ENCODE data around the gene PKIG. TPM values are rescaled to one million over a fixed set of nuclear protein-coding genes. Genes with fewer than 3 reads are reported as not detected.

PKIG gene
- total and polyA plus RNA-seq, 9 donors = 37.0 to 114 (median 49.9) TPM

DNA sequence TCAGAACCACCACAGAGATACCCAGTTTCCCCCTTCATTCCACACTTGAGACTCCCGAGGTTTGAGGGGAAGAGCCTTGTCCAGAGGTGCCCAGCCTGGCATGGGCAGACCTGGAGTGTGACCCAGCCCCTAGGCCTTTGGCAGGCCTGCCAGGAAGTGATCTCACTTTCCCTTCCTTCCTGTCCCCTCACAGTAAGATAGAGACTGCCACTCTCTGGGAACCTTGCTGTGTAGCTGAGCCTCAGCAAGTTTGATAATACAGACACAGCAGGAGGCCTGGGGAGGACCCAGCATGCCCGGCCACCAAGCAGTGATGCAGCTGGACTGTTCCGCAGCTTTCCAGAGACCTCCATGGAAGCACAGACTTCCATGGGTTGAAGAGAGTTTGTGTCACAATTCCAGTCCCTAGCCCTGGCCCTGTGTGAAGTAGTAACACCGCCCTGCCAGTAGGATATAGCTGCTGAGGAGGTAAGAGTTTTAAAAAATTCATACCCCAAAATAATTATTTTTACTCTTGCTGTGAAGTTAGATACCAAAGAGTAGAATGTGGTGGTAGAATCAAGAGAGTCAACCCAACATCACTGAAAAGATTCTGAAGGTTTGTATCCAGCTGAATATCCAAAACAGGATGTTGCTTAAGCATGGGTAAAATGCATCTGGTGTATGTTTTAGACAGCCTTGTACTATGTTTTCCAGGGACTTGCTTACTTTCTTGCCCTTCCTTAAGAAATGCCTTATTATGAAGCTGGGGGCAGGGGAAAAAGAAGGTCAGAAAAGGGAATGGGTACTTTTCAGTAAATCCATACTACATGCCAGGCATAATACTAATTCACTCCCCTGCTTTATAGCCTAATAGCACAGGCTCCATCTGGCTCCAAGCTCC is 16.3 kb downstream of the PKIG start:
- H3K27me3 ChIP-seq = no peaks in the 10 kb centered on the region
- H3K4me1 ChIP-seq (ENCODE audit: insufficient read depth) = peaks cover 29% of the 10 kb centered on the region
- 79 to 87% (median 82%) methylated on average over 4 of the region's 4 CpGs for WGBS, 3 donors
- peak in 1 of 5 donors; percentile 34 for DNase-seq
- no peak overlapping the region for H3K4me3 ChIP-seq
- H3K27ac ChIP-seq = no peak overlapping the region
- TF ChIP-seq POLR2A (IDR thresholded peaks at IDR 0.05) = no peak
- no peak for TF ChIP-seq EP300 (IDR thresholded peaks at IDR 0.05)
- TF ChIP-seq, protein P1, sequence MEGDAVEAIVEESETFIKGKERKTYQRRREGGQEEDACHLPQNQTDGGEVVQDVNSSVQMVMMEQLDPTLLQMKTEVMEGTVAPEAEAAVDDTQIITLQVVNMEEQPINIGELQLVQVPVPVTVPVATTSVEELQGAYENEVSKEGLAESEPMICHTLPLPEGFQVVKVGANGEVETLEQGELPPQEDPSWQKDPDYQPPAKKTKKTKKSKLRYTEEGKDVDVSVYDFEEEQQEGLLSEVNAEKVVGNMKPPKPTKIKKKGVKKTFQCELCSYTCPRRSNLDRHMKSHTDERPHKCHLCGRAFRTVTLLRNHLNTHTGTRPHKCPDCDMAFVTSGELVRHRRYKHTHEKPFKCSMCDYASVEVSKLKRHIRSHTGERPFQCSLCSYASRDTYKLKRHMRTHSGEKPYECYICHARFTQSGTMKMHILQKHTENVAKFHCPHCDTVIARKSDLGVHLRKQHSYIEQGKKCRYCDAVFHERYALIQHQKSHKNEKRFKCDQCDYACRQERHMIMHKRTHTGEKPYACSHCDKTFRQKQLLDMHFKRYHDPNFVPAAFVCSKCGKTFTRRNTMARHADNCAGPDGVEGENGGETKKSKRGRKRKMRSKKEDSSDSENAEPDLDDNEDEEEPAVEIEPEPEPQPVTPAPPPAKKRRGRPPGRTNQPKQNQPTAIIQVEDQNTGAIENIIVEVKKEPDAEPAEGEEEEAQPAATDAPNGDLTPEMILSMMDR (IDR thresholded peaks at IDR 0.05) = no peak
- intact Hi-C loops (cut with DNase I) = no loop called here
- H3K36me3 ChIP-seq = no peaks in the 10 kb centered on the region
- no peaks in the 10 kb centered on the region for H3K9me3 ChIP-seq

GRCh38 chr20:44599715-44600114 is 17.3 kb downstream of the PKIG start:
- no peak overlapping the region for H3K4me3 ChIP-seq
- no peaks in the 10 kb centered on the region for H3K9me3 ChIP-seq
- no peaks in the 10 kb centered on the region for H3K27me3 ChIP-seq
- intact Hi-C loops (cut with DNase I) = loop anchor here in 2 of 4 donors (5.0 to 10.0 kb wide), 3 partner anchors 55 to 385 kb away; partner anchors contain the start of gene OSER1 (in 1 of the 2)
- DNase-seq = no peak
- H3K4me1 ChIP-seq (ENCODE audit: insufficient read depth) = peaks cover 28% of the 10 kb centered on the region
- 73 to 100% (median 94%) methylated on average over 1 of the region's 1 CpG for WGBS, 3 donors
- peak overlapping the region in 1 of 2 donors; percentile 71 for H3K27ac ChIP-seq
- H3K36me3 ChIP-seq = no peaks in the 10 kb centered on the region
- no peak for TF ChIP-seq EP300 (IDR thresholded peaks at IDR 0.05)

GRCh38 chr20:44600301-44600700 is 17.9 kb downstream of the PKIG start:
- Histone ChIP-seq H3K36me3 (no peaks in the 10 kb centered on the region), H3K27me3 (no peaks in the 10 kb centered on the region), H3K4me1 (ENCODE audit: insufficient read depth) (peaks cover 28% of the 10 kb centered on the region), H3K4me3 (no peak overlapping the region), H3K27ac (peak overlapping the region in 1 of 2 donors; percentile 71), H3K9me3 (no peaks in the 10 kb centered on the region)
- TF ChIP-seq, protein P1 (IDR thresholded peaks at IDR 0.05) = no peak
- peak; percentile 9 for TF ChIP-seq POLR2A (IDR thresholded peaks at IDR 0.05)
- intact Hi-C loops (cut with DNase I) = loop anchor here in 2 of 4 donors (5.0 to 10.0 kb wide), 3 partner anchors 56 to 386 kb away; partner anchors contain the start of gene OSER1 (in 1 of the 2)
- peak in 1 of 5 donors; percentile 6 for DNase-seq
- WGBS, 3 donors = 81 to 85% (median 81%) methylated on average over 4 of the region's 4 CpGs

DNA sequence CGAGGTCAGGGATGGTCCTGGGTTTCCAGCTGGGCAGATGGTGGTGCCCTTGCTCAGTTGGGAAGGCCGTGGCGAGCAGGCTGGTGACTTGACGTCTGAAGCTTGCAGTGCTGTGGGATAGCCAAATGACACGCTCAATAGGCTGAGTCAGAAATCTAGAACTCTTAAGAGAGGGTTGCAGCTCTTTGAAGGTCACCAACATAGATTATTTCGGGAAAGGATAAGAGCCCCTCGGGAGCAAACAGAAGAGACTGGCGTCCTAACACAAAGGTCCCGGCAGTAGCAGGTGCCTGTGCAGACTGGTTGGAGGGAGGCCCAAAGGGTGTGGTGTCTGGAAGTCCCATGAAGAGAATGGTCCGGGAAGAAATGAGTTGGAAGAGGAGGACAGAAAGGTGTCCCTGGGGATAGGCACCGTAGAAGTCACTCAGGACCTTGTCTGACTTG is 18.4 kb downstream of the PKIG start:
- Histone ChIP-seq H3K27ac (peak overlapping the region; percentile 71 to 85), H3K27me3 (no peaks in the 10 kb centered on the region), H3K9me3 (no peaks in the 10 kb centered on the region), H3K4me3 (no peak overlapping the region), H3K36me3 (no peaks in the 10 kb centered on the region), H3K4me1 (ENCODE audit: insufficient read depth) (peaks cover 28% of the 10 kb centered on the region)
- WGBS, 3 donors = 38 to 43% (median 39%) methylated on average over 11 of the region's 11 CpGs
- peak in 2 of 5 donors; percentile 40 to 46 for DNase-seq
- TF ChIP-seq POLR2A (IDR thresholded peaks at IDR 0.05) = no peak
- no peak for TF ChIP-seq EP300 (IDR thresholded peaks at IDR 0.05)
- TF ChIP-seq, protein P1 (IDR thresholded peaks at IDR 0.05) = no peak
- intact Hi-C loops (cut with DNase I) = loop anchor here in 2 of 4 donors (5.0 to 10.0 kb wide), 3 partner anchors 56 to 386 kb away; partner anchors contain the start of gene OSER1 (in 1 of the 2)

Data from ovary (tissue), 9 donors.